ENCODE results near the gene DNAJC5.

The DNAJC5 gene

DNA sequence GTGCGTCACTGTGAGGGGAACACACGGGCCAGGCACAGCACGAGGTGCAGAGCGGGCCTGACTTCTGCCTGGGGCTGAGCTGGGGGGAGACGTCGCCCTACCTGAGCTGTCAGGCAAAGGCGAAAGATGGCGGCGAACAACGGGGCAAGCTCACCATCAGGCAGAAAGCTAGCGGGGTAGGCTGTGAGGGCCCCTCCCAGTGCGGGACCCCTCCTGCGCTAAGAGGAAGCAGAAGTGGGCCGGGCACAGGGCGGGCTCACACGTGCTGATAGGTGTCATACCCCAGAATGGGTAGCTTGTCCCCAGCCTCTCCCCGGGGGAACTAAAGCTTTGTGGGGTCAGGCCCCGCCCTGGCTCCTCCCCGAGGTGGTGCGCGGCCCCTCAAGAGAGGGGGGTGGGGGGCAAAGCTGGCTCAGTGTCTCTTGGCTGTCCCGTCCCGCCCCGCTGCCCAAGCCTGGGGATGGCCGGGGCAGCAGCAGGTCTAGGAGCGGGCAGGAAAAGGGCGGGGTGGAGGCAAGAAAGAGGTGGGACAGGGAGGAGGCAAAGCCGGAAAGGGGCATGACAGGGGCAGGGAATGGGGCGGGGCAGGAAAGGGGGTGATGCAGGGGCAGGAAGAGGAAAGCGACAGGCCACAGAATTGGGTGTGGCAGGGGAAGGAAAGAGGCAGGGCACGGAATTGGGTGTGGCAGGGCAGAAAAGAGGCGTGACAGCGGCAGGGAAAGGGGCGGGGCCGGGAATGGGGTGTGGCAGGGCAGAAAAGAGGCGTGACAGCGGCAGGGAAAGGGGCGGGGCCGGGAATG is 46.6 kb downstream of the DNAJC5 start:
- peak; percentile 47 for DNase-seq (ENCODE audit: low spot score)

DNA sequence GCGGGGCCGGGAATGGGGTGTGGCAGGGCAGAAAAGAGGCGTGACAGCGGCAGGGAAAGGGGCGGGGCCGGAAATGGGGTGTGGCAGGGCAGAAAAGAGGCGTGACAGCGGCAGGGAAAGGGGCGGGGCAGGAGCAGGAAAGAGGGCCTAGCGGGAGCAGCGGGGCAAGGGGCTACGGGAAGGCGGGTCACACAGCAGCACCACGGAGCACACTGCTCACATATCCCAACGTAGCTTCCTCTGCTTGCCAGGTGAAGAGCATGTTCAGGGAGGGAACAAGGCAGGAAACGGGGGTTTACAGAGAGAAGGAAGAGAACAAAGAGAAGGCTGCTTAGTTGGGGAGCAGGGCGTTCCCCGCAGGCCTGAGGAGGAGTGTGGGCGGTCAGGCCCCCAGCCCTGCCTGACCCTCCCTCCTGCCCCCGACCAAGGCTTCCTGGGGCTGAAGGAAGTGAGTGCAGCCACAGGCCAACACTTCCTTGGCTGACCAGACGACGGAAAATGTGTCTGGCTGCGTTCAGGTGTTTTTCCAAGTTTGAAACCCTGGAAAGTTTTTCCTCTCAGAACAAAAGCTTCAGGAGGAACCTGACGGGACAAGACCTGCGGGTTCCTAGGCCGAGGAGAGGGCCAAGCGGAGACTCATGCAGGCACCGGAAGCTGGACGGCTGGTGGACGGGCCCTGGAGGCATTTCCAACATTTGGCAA is 47.5 kb downstream of the DNAJC5 start:
- peak; percentile 77 for DNase-seq (ENCODE audit: low spot score)

DNA sequence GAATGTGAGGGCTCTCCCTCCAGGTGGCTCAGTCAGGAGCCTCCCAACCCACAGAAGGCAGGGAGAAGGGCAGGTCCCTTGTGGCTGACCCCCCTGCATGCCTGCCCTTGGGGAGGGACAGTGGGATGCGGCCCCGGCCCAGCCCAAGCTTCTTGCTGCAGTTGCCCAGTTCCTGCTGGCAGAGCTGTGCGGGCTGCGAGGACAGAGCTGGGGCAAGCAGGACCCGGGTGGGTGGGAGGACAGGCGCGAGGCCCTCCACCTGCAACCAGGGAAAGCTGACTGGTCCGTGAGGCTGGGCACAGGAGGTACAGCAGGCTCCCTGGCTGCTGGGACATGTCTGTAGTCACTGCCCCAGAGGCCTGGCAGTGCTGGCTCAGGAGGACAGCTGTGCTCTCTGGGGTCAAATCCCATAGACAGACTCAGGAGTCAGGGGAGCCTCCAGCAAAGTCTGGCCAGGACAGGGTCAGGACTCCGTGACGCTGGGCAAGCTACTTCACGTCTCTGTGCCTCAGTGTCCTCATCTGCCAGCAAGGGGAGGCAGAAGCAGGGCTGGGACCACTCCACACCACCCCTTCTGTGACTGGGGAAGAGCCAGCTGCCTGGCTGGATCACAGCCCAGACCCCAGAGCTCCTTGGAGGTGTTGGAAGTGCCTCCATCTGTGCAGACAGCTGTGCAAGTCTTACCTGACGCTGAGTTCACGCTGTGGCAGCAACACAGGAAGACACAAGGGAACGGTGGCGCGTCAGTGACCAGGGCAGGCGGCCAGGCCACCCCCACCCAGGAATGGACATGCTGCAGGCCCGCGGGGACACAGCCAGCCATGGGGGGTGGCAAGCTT is 48.3 kb downstream of the DNAJC5 start:
- DNase-seq (ENCODE audit: low spot score) = no peak

DNA sequence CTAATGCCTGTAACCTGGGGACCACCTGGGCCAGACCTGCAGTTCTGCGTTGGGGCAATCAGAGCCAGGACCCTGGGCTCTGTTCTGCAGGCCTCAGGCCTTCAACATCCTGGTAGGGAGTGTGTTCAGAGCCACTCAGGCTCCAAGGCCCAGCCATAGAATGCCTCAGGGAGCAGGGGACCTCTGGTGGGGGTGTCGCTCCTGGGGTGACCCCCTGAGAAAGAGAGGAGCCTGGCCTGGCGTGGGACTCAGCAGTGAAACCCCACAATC is 48.8 kb downstream of the DNAJC5 start:
- DNase-seq (ENCODE audit: low spot score) = no peak

DNA sequence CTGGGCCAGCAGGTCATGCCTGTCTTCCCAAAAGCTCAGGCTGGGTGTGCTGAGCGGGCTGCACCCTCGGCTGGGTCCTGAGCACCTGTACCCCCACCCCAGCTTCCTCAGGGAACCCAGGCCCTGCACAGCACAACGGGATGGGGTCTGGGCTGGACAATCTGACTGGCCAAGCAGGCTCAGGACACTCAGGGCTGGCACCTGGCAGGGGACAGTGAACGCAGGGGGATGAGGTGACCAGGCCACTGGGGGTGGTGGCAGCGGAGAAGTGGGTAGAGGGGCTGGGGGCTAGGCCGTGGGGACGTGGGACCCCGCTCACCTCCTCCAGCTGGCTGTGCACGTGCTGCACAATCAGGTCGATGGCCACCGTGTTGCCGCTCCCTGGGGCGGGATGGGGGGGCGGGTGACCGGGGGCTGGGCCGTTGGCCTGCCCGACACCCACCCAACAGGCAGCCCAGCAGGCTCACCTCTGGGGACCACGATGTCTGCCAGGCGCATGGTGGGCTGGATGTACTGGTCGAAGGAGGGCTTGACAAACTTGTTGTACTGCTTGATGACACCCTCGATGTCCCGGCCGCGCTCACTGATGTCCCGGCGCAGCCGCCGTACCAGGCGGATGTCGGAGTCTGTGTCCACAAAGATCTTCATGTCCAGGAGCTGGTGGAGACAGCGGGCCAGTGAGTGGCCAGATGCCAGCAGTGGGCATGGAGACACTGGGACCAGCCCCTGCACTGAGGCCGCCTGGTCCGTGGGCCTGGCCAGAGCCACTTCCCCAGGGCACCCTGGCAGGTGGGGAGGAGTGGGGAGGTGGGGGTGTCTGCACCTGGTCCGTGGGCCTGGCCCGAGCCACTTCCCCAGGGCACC is 49.4 kb downstream of the DNAJC5 start:
- no peak for DNase-seq (ENCODE audit: low spot score)

DNA sequence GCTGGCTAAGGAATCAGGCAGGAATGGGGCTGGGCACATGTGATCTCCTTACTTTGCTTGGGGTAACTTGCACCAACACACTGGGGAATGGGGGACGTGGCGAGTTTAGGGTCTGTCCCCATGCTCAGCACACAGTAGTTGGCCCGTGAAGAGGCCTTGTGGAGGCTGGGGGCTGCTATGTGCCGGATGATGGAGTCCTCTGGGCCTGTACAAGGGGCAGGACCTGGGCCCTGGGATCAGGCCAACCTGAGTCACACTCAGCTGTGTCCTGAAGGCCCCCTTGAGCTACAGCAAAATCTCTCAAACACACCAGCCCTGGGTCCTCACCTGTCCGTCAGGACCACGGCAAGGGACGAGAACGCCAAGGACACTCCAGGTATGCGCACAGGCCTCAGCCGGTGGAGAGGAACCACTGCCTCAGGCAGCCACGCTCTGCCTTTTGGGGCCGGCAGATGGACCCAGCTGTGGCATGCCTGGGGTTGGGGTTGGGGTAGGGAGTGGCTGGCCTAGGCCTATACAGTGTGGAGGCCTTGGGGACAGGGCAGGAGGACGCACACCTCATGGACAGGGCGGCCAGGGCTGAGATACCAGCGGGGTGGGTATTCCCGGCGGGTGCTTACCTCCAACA is 50.2 kb downstream of the DNAJC5 start:
- DNase-seq (ENCODE audit: low spot score) = no peak

DNA sequence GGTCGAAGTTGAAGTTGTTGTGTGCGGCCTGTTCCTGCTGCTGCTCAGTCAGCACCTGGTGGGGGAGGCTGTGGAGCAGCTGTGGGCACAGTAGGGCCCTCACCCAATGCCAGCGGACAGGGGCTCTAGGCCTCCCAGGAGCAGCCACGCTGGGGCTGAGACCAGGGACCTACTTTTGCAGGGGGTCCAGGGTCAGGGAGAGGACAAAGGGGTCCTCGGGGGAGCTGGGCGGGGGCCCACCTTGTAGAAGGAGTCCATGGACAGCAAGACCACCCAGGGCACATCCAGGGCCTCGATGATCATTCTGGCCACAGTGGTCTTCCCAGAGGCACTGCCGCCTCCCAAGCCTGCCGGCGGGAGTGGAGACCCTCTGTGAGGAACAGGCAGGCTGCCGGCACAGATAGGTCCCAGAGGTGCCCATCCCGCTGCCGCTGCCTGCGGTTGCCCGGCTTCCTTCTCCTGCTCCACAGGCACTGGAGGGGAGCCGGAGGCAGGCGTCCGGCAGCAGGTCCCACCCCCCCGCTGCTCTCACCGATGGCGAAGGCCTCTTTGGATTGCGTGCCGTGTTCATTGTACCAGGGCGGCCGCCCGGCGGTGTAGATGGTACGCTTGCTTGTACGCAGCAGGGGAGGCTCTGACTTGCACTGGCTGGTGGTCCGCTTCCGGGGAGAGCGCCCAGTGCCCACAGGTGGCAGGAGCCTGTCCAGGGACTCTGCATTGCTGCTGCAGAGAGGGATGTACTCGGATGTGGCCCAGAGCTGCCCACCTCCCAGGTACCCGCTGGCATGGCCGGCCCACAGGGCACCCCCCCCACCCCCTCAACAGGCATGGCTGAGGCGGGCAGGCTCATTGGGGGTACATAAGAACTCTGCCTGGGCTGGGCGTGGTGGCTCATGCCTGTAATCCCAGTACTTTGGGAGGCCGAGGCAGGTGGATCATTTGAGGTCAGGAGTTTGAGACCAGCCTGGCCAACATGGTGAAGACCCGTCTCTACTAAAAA is 51.3 kb downstream of the DNAJC5 start:
- no peak for DNase-seq (ENCODE audit: low spot score)

DNA sequence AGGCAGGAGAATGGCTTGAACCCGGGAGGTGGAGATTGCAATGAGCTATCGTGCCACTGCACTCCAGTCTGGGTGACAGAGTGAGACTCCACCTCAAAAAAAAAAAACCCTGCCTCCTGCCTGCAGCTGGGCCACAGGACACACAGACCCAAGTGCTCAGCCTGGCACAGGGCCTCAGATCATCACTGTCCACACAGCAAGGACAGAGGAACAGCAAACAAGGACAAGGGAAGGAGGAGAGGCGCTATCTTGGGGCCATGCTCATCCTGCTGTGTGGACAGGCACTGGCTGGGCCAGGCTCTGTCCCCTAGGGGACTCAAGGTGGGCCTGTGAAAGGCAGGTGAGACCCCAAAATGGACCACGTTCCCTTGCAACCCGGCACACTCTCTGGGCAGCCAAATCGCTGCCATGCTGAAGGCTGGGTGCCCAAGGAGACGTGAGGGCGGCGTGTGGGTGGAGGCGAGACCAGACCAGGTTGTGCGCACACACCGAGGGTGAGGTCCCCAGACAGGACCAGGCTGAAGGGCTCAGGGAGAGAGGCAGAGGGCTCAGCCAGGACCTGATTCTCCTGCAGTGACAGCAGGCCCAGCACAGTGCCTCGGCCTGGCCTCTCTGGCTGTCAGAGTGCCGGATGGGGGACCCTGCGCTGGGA is 52.2 kb downstream of the DNAJC5 start:
- DNase-seq (ENCODE audit: low spot score) = no peak

DNA sequence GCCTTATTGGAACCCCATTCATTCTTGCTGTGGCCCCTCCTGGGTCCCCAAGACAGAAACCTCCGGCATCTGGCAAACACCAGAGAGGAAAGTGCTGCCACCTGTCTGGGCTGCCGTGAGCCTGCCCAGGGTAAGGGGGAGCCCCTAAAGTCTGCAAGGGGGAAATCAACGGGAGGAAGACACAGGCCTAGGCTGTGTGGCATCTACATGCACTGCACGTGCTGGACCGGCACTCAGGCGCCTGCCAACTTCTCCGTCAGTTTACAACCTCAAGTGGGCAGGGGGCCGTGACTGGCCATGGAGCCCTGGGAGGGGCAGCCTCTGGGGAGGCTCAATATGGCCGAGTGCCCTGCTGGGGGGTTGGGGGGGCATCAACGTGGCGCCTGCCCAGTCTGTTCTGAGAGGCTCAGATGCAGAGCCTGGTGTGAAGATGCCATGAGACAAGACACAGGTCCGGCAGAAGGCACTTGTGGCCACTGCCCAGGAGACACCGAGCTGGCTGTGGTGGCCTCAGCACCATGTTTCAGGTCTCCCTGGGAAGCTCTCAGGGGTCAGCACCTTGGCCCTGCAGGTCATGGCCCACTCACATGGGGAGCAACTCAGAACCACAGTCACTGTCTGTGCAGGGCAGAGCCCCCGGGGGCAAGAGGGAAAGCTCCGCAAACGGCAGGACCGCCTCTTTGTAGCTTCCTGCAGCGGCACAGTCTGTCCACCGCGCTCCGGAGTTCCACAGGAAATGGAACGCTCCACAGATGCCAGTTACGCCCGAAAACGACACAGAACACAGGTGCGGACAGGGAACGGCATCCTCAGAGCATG is 52.9 kb downstream of the DNAJC5 start:
- DNase-seq (ENCODE audit: low spot score) = no peak

DNA sequence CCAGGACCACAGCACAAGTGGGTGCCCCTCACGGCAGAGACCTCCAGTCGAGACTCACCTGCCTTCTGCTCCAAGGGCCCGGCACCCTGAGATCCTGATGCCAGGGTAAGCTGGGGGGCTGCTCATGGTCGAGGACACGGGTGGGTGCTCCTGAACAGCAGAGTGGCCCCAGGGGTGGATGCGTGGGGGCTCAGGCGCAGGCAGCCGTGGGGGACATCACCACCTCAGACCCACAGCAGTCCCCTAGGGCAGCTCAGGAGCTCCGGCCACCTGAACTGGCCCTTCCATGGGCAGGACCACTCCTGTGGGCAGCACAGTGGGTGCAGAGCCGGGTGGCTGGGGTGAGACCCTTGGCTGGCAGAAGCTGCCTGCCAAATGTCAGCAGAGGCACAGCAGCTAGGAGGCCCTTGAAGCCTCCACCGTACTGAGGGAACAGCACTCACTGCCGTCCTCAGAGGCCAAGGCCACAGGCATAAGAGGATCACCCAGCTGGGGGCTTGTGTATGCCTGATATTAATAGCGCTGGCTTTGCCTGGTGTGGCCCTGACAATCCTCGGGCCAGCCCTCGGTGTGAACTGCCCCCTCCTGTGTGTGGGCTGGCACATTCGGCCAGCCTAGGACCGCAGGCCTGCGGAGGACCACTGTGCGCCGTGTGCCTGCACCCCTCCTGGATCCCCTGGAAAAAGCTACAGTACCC is 55.9 kb downstream of the DNAJC5 start:
- DNase-seq (ENCODE audit: low spot score) = no peak

DNA sequence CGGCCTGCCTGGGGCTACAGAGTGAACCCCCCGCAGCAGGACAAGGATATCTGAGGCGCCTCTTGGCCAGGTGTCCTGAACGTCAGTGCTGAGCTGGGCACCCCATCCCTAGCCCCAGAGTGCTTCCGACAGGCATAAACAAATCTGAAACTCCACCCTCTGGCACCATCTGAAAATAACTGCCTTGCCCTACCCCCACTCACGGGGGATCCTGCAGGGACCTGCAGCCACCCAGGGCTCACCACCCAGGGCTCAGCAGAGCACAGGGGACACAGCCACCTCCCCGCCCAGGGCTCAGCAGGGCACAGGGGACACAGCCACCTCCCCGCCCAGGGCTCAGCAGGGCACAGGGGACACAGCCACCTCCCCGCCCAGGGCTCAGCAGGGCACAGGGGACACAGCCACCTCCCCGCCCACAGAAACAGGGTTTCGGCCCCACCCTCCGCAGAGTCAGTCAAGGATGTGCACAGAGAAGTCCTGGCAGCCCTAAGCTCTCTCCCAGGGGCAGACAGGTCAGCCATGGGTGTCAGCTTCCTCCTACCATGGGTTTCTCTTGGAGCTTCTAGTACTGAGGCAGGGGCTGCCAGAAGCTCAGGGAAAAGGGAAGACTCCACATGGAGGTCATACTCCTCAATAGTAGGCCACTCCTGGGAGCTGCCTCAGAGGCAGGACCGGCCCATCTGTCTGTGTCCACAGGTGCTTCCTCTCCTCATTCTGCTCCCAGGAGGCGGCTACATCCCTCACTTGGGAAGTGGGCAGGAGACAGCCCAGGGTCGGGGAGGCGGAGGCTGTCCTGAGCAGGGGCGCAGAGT is 56.7 kb downstream of the DNAJC5 start:
- no peak for DNase-seq (ENCODE audit: low spot score)

DNA sequence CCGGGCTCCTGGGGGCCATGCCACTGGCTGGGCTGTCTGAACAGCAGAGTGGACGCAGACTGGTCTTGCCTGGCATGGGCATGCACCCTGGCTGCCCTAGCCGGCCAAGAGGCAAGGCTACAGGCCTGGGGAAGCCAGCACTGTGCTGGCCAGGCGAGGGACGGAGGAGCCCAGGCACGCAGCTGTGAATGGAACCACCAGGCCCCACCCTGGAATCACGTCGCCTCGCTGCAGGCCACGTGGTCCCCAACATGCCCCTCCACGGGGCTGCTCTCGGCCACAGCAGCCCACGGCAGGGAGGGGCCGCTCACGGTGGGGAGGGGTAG is 57.2 kb downstream of the DNAJC5 start:
- no peak for DNase-seq (ENCODE audit: low spot score)

DNA sequence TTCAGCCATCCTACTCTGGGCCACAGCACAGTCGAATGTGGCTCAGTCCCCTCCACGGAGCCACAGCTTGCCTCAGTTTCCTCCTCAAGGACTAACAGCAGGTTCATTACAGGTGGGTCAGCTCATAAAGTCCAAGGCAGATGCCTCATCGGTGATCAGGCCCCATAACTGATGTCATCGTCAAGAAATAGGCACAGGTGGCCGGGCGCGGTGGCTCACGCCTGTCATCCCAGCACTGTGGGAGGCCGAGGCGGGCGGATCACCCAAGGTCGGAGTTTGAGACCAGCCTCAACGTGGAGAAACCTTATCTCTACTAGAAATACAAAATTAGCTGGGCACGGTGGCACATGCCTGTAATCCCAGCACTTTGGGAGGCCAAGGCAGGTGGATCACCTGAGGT is 57.8 kb downstream of the DNAJC5 start:
- DNase-seq (ENCODE audit: low spot score) = no peak

DNA sequence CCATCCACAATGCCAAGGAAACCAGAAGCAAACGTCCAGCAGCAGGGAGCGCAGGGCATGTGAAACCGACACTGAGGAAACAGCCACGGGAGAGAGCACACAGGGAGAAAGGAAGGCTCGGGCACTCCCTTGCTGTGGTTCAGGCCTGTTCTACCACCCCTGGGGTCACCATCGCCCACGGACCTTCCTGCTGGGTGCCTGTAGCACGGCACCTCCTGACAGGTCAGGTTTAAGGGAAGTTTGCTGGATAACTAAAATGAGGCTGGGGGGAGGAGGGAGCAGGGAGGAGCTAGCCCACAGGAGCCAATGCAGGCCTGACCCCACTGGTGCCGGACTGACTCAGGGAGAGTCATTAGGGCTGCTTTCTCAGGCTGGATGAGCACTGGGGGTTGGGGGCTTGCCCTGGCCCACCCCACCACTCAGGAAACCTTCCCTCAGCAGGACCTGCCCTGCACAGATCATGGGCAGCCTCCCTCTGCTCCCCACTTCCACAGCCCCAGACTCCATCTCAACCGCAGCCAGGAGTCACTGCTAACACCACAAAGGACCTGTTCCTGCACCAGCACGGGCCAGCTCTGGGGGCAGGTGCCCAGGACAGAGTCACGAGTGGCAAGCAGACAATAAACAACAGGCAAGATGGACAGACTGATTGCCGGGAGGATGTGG is 59.0 kb downstream of the DNAJC5 start:
- DNase-seq (ENCODE audit: low spot score) = no peak

DNA sequence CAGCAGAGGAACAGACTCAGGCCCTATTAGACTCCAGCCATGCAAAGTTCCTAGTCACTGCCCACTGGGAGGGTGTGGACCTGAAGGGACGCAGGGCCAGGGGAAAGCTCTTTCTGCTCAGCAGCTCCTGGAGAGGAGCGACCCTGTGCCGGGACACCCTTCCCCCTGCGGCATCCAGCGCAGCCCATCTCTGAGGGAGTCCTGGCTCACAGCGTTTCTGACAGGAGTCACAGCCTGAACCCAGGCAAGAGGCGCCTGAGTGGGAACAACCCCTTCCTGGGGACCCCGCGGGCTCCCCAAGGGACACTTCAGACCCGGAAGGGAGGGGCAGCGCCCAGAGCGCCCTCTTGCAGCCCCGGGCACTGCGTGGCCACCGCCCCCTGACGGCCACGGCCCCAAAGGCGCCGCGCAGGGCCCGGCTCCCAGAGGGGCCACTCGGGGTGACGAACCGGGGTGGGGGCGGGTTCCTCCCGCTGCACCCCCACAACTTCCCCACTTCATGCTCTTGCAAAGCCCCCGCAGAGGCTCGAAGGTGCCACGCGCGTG is 60.4 kb downstream of the DNAJC5 start:
- no peak for DNase-seq (ENCODE audit: low spot score)

DNA sequence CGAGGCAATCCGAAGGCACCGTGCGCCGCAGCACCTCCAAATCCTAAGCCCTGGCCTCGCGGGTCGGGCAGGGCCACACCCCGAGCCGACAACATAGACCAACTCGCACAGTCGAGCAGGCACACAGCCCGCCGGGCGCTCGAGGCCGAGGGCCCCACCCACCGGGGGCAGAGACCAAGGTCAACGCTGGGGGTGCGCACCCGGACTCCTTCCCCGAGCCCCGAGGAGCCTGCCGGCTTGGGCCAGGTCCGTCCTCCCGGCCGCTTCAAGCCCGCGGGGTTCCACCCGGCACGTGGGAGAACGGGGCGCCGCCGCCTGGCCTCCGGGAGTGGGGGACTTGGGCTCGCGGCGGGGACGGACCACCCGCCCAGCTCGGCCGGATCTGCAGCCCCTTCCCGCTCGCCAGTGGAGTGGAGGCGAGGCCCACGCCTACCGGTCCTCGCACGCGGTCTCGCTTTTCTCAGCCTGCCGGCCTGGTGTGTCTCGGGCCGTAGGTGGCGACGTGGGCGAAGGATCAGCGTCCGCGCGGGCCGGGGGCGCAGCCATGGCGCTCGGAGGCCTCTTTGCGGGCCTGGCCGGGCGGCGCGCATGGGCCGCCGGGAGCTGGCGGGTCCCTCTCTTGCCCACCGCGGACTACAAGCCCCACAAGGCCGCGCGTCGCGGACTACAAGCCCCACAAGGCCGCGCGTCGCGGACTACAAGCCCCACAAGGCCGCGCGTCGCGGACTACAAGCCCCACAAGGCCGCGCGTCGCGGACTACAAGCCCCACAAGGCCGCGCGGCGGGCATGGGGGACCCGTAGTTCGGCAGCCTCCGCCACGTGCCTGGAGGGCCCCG is 61.1 kb downstream of the DNAJC5 start, which contains the start of gene UCKL1:
Gene UCKL1 (minus strand): TSS at position 590 of the 837 bp plus-strand sequence. CDS start 44 bp downstream, at position 546.
- peak; percentile 89 for DNase-seq (ENCODE audit: low spot score)

Measured in NAMALWA (cell line).